HG02973 (cell line): ENCODE measurements around the gene PYM1.
"Not testable (repeated sequence)": the region's sequence is repeated elsewhere in the genome, so short reads cannot be mapped to it uniquely, and the experiment has no call there.

Experiments
- ATAC-seq: cut with Tn5 transposase; IDR thresholded peaks from one replicate; pipeline ENCODE4 v1.9.1; 2021; ENCODE audit warnings: moderate library complexity; ENCODE audit not compliant: unreplicated experiment

Gene PYM1

DNA sequence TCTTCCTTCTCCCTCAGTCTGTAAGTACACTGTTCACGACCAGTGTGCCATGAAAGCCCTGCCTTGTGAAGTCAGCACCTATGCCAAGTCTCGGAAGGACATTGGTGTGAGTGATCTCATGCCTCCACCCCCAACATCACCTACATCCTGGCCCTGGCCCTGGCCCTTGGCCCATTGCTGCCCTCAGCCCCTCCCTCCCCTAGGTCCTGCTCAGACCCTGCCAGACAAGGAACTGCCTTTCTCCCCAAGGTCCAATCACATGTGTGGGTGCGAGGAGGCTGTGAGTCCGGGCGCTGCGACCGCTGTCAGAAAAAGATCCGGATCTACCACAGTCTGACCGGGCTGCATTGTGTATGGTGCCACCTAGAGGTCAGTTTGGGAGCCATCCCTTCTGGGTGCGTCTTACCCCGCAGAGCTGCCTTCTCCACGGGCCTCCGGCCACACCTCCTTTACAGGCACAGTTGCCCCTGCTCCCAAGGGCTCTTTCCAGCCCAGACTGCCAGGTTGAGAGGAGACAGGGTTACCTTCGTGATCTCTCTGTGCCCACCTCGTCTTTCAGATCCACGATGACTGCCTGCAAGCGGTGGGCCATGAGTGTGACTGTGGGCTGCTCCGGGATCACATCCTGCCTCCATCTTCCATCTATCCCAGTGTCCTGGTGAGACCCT is 12.5 kb upstream of the PYM1 start:
- ATAC-seq: peak; percentile 90

DNA sequence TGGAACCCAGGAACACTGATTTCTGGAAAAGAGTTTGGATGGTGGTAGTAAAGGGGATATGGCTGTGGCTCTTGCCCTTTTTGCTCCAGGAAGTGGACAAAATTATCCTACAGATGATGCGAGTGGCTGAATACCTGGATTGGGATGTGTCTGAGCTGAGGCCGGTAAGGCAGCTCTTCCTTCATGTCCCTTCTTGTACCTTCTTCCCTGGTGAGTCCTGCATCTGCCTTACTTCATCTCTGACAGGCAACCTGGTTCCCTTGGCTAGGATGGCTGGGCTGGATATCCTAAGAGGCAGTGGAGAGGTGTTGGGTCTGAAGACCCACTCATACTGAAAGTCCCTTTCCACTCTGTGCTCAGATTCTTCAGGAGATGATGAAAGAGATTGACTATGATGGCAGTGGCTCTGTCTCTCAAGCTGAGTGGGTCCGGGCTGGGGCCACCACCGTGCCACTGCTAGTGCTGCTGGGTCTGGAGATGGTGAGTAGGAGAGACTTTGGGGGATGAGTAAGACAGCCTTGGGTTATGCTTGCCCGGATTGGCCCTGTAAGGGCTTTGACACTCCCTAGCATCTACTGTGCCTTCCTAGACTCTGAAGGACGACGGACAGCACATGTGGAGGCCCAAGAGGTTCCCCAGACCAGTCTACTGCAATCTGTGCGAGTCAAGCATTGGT is 11.3 kb upstream of the PYM1 start:
- ATAC-seq: no peak

DNA sequence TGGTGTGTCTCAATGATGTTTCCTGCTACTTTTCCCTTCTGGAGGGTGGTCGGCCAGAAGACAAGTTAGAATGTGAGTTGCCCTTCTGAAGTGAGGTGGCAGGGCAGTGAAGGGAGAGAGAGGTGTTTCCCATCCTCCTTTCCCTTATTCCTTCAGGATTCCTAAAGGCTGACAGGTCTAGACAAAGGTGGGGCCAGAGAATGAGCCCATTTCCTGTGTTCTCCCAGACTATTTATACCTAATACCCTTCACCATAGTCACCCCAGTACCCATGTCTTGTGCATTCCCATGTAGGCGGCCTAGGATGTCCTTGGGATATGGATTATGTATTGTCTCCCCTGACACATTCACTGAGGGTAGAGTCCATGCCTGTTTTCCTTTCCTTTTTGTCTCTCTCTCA is 10.3 kb upstream of the PYM1 start:
- no peak for ATAC-seq

DNA sequence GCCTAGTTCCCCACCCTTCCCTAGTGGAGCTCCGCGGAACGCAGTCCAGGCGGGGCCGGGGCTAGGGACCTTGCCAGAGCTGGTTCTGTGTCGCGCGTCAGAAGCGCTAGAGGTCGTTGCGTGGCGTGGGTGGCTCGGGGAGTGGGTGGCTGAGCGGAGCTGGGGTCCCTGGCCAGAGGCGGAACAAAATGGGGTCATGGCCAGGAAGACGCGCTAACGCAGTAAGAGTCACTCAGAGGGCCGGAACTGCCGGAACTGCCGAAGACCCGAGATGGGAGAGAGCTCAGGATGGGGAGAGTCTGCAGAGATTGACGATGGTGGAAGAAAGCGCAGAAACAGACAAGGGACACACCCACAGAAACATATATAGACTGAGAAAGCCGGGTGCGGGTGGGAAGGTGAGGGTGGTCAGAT is 8.1 kb upstream of the PYM1 start:
- no peak for ATAC-seq

DNA sequence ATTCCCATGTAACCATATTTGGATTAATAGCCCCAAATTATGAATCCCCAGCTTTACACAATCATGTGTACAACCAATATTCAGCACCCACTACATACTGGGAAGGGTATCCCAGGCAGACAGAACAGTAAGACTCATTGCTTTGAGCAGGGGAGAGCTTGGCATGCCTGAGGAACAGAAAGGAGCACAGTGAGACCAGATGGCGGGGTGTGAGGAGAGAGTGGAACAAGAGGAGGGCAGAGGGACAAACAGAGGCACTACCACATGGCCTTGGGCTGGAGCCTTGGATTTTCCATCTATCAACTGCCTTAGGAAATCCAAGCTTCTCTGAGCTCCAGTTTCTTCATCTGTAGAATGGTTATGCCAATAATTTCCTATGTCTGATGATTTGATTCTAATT is 7.1 kb upstream of the PYM1 start:
- ATAC-seq: no peak

DNA sequence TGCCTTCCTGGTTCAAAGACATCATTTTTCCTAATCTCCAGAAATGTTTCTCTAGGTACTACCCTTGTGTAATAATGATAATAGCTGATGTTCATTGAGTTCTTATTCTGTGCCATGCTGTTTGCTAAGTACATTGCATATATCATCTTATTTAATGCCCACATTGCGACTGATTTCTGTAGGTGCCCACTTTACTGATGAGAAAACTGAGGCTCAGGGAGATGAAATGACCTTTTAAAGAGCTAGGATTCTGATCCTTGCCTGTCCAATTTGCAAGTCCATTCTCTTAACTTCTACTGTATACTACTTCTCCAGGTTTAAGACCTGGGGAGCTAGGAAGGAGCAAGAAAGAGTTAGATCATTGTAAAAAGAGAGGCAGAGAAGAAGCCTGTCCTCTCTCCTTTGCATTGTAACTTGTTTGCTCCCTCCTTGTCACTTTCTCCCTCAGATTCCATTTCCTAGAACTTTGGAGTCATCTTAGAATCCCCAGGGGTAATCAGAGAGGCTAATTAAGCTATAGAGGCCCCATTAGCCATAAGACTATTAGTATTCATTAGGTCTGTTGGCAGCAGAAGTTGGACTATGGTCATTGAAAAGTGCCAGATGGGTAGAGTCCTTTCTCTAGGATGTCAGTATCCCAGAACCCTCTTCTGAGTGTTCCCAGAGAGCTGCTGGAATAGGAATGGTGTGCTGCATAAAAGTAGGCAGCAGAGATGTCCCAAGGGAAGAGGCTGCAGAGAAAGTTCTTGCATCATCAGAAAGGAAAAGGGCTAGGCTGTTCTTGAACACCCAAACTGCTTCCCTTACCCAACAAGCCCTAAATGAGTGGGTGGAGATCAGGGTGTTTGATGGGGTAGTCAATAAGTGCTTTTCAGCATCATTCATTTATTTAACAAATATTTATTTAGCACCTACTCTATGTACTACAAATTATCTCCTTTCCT is 6.4 kb upstream of the PYM1 start:
- no peak for ATAC-seq

DNA sequence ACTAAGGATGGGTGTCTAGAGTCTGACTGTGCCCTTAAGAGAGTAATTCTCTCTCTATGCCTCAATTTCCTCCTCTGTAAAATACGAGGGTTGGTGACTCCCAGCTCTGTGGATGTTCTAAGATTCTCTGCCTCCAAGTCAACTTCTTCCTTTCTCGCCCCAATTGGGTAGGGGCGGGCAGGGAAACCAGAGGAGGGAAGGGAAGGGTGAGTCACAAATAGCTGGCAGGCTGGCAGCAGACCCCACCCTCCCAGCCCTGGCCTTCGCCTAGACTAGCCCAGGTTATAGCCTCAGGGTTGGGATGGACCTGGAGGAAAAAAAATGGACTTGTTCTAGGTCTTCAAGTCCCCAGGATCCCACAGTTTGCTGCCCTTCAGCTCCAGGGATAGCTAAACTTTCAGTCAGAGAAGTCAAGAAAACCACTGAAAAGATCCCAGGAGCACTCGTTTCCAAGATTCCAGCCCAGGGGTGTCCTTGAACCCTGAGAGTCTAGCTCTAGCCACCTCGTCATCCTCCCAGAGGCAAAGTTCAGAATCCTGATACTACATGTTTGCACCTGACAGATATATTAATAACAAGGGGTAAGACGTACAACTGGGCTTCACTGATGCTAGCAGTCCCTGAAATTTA is 5.6 kb upstream of the PYM1 start:
- ATAC-seq: no peak

DNA sequence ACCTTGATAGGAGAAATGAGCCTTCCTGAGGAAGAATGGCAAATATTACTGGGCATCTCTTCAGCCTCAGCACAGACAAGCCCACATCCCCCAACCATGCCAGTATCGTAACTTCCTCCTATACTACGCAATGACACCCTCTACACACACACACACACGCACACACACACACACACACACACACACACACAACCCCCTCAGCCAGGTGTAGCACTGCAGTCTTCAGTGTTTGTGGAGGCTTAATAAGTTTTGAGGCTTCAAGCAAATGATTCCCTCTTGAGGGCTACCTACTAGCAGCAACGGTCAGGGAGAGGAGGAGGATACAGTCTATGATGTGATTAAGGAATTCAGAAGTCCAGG is 4.8 kb upstream of the PYM1 start:
- ATAC-seq: no peak

DNA sequence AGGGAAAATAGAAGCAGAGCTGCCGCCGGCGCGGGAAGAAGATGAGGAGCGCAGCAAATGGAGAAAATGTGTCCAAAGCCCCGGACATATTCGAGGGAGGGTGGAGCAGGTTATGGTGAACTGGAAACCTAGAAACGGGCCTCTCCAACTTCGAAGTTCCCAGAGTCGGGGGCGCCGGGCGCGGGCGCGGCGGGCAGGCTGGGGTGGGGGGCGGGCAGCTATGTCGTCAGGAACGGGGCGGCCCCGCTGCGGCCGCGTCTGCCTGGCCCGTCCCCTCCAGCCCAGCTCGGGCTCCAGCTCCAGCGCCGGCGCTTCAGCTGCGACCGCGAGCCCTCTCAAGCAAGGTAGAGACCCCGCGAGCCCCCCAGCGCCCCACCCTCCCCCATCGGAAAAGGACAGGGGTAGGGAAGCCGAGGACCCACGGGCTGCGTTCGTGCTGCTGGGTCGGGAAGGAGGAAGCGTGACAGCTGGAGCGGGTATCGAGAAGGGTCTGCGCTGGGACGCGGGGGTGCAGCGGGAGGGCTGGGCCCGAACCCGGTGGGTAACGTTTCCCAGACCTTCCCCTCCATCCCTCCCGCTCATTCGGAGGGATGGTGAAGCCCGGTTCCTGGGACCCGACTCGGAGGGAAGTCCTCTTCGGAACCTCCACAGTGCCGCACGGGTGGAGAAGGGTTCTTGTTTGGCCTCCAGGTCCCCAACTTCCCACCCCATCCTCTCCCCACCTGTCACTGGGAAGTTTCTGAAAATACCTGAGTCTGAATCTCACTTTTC is 4.3 kb upstream of the PYM1 start:
- no peak for ATAC-seq

DNA sequence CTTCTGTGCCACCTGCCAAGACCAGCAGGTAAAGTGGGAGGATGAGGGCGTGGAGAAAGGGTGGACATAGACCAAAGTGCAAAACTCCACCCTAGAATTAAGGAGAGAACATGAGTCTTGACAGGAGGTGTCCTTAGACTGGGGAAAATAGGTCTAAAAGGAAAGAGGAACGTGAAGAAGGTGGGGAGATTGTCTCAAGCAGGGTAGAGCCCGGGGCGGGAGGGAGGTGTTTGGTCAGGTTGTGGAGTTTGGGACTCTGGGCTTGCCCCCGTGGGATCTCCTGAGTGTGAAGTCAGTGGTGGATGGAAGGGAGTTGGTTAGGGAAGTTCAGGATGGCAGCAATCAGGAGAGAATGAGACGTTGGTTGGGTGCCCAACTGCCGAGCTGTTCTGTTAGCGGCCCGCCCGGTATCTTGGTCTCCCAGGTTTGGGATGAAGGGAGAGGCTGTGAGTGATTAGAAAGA is 3.7 kb upstream of the PYM1 start:
- no peak for ATAC-seq

DNA sequence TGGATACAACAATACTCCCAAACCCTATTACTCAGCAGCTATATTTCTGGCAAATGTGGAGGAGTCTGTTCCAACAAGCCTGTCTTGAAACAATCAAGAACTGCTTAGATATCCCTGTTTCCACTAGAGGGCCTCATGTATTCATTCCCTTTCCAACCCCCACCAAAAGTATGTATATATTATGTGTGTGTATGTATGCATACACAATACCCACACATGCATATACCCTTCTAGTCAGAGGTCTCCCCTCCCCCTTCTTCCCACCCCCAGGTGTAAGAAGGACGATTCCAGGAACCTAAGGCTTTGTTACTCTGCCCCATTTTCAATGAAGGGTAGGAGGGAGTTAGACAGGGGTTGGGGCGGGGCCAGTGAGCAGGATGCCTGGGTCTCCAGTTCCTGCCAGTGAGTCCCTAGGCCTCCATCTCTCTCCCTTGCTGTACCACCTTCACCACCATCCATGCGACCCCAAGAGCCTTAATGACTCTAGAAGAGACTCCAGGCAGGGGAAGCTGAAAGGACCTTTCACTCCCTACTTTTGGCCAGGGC is 3.1 kb upstream of the PYM1 start, which contains the start of gene DGKA:
DGKA (plus strand) TSS at position 392 of the 546 bp plus-strand sequence. CDS start 5,342 bp downstream, outside the sequence.
- ATAC-seq: no peak

DNA sequence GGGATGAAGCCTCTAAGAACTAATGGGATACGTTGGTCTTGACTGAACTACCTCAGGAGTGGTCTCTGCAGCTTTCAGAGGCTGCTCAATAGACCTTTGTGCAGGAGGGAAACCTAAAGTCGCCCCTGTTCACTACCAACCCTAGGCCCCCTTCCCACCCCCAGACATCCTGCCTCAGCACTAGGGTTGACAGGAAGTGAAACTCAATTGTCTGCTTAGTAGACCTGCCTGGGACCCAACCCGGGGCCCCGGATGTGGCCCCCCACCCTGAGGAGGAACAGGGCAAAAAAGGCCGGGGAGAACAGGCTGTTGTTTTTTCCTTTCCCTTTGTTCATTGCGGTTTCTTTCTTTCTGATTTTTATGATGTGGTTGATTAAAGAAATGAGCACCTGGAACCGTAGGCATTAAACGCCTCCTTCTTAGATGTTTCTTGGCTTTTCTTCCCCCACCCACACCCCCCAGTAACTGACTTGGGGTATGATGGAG is 1.7 kb upstream of the PYM1 start:
- ATAC-seq: no peak

DNA sequence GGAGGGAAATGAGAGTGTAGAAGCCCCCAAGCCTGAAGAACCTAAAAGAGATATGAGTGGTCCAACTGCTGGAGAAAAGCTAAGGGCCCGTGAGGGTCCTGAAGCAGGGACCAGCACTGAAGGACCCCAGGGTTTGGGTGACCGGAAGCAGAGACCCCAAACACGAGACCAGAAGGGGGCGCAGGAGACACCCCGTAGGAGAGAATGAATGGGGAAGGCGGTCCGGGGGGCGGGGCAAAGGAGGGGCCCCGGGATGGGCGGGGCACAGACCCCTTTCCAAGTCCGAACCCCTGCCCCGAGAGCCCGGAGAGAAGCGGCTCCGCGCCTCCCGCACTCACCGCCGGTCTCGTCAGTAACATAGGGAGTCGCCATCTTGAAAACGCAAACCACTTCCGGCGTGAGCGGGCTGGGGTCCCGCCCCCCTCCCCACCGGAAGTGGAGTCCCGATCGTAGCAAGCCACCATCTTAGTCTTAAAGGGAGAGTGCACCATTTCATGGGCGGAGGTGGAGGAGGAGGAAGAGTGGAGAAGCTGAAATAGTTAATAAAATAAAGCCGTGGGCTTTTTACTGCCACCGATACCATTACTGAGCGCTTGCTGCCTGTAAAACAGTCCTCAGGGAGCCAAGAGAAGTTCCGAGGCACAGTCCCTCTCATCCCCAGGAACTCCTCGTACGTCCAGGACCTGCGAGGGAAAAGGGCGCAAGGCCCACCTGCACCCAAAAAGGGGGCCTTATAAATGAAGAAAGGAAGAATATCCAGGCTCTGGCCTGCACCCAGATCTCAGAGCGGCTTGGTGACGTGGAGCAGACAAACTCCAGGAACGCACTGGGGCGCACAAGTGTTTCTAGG is 731 bp downstream of the PYM1 start:
- ATAC-seq: peak; percentile 40

DNA sequence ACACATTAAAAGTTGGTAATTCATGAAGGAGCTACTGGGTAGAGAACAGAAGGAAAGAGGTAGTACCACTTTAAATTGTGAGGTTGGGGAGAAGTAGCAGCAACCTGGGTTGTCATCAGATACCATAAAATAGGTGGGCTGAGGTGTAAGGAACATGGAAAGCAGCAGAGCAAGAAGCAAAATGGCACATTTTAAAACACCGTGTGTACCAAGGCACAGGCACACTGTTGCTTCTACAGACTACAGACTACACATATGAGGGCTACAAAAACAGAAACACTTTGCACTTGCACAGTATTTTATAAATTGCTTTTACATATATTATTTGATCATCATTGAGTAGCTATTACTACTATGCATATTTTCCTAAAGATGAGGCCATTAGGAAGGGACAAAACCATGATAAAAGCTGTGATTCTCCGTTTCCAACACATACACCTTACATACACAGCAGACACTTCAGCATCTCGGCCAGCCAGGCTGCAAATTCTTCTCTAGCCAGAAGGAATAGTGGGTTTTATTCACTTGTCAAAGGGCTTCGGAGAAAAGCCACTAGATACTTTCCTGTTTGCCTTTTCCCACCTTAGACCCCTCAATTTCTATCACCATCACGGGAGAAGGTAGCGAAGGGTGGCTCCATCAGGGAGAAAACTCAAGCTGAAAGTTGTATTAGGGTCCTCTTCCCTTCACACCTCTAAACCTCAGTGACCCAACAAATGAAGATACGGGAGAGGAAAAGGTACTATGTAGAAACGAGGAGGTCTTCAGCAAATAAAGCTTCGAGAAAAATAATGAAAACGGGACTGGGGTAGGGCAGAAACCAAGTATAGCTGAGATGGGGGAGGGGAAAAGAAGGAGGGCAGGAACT is 1.6 kb downstream of the PYM1 start:
- ATAC-seq: peak; percentile 3

DNA sequence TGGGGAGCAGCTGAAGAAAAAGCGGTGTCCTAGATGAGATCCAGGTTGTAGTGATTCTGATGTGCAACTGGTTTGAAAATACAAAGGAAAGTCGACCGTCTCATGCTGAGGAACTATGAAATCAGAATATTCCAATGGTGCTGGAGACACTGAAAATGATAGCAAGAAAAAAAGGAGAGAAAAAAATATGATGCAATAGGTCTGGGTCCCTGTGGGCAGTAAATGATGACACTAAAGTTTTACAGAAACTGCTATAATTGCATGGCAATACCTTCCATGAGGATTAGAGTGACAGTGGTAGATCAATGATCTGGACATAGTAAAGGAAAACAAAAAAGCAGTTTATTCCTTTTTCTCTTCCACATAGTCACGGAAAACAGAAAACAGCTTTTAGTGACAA is 2.3 kb downstream of the PYM1 start:
- no peak for ATAC-seq

DNA sequence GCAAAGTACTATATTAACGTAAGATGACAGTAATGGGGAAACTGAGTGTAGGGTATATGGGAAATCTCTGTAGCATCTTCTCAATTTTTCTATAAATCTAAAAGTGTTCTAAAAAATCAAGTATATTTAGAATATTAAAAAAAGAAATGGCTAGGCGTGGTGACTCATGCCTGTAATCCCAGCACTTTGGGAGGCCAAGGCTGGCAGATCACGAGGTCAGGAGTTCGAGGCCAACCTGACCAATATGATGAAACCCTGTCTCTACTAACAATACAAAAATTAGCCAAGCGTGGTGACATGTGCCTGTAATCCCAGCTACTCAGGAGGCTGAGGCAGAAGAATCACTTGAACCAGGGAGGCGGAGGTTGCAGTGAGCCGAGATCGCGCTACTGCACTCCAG is 4.0 kb downstream of the PYM1 start:
- ATAC-seq: not testable (repeated sequence)

DNA sequence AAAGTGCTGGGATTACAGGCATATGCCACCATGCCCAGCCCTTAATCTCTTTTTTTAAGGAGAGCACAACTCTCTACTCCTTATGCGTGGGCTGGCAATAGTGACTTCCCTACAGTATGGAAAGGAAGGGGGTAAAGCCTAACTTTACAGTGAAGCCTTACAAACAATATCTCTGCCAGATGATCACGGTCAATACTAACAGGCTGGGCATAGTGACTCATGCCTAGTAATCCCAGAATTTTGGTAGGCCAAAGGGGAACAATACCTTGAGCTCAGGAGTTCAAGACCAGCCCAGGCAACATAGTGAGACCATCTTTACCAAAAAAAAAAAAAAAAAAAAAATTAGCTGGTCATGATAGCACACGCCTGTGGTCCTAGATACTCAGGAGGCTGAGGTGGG is 5.6 kb downstream of the PYM1 start:
- no peak for ATAC-seq

DNA sequence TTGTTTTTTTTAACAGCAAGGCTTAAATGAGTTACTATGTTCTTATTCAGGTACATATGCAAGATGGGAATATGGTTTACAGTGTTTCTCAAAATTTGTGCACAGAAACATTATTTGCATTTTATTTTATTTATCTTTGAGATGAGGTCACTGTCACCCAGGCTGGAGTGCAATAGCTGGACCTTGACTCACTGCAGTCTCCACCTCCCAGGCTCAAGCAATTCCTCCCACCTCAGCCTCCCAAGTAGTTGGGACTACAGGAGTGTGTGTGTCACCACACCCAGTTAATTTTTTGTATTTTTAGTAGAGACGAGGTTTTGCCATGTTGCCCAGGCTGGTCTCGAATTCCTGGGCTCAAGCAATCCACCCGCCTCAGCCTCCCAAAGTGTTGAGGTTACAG is 8.7 kb downstream of the PYM1 start:
- not testable (repeated sequence) for ATAC-seq
